AG04450 (cell line): ENCODE measurements around the gene FRMD8. TPM values are rescaled to one million over a fixed set of nuclear protein-coding genes. Genes with fewer than 3 reads are reported as not detected.
A peak's percentile ranks its signal among the peaks of the same experiment; 100 is the strongest.
"Not testable (repeated sequence)": the region's sequence is repeated elsewhere in the genome, so short reads cannot be mapped to it uniquely, and the experiment has no call there.

Experiments used
- CTCF ChIA-PET: fragments of 300-600, 350-600 bp; formaldehyde crosslinking; extraction: SDS; loops from one replicate; lab custom pipeline; 2022; ENCODE audit warnings: antibody characterized with exemption, inconsistent platforms; lab: Charles Lee
- POLR2A ChIA-PET: fragments of 350-600 bp; formaldehyde crosslinking; extraction: SDS; loops from one replicate; lab custom pipeline; 2021; ENCODE audit warnings: antibody characterized with exemption, inconsistent platforms; lab: Yijun Ruan, JAX
- DNase-seq: peaks from one replicate; pipeline ENCODE4 v3.0.0-alpha.2; 2011; ENCODE audit warnings: low read depth, low spot score
- H3K27ac ChIP-seq: one replicate; pipeline ENCODE4 v1.5.1; 2012; ENCODE audit warnings: low read depth, low read length, control low read depth
- H3K27me3 ChIP-seq: one replicate; pipeline ENCODE4 v1.6.0; 2012; ENCODE audit warnings: low read length; ENCODE audit not compliant: control insufficient read depth, insufficient read depth
- H3K4me3 ChIP-seq: 2 replicates; pipeline ENCODE4 v1.5.1; 2011; ENCODE audit warnings: mild to moderate bottlenecking, low read depth, low read length, control low read depth
- H3K9me3 ChIP-seq: 2 replicates; pipeline ENCODE4 v1.5.1; 2012; ENCODE audit warnings: low read length; ENCODE audit not compliant: control insufficient read depth, insufficient read depth
- polyA plus RNA-seq: library from polyadenylated mRNA; depleted of rRNA; stranded (reverse); fragments of >200 nt; gene quantifications from 2 replicates; pipeline ENCODE4 v1.2.3, GENCODE V29; 2011
- TF ChIP-seq, protein P1 (sequence below): IDR thresholded peaks from 2 replicates; pipeline ENCODE4 v1.5.1; 2011; ENCODE audit warnings: low read depth, low read length, control low read depth, inconsistent platforms

FRMD8 gene
- polyA plus RNA-seq, 1 experiment, result 10.7 TPM

- DNase-seq, result no peak
- ChIA-PET POLR2A (interaction anchor here (1.0 to 11.0 kb wide), 8 partner anchors 9 to 58 kb away, joined by 3 to 322 read pairs (median 10); partner anchors contain the start of genes MALAT1 and NEAT1), CTCF (no interaction called here)
- Histone ChIP-seq H3K27ac (peak overlapping the region; percentile 57), H3K4me3 (no peak overlapping the region), H3K9me3 (peaks cover 4% of the 10 kb centered on the region; the same call in 1 of the 2 replicates), H3K27me3 (no peaks in the 10 kb centered on the region)
- TF ChIP-seq, protein P1, sequence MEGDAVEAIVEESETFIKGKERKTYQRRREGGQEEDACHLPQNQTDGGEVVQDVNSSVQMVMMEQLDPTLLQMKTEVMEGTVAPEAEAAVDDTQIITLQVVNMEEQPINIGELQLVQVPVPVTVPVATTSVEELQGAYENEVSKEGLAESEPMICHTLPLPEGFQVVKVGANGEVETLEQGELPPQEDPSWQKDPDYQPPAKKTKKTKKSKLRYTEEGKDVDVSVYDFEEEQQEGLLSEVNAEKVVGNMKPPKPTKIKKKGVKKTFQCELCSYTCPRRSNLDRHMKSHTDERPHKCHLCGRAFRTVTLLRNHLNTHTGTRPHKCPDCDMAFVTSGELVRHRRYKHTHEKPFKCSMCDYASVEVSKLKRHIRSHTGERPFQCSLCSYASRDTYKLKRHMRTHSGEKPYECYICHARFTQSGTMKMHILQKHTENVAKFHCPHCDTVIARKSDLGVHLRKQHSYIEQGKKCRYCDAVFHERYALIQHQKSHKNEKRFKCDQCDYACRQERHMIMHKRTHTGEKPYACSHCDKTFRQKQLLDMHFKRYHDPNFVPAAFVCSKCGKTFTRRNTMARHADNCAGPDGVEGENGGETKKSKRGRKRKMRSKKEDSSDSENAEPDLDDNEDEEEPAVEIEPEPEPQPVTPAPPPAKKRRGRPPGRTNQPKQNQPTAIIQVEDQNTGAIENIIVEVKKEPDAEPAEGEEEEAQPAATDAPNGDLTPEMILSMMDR, result no peak
Measured at GRCh38 chr11:65445604-65446445, 59.4 kb downstream of the FRMD8 start.

- ChIA-PET CTCF (interaction anchor here (0.8 to 1.4 kb wide), 2 partner anchors 9 to 64 kb away, joined by 3 to 5 read pairs; no protein-coding TSS in a partner anchor), POLR2A (interaction anchor here (0.6 to 11.0 kb wide), 11 partner anchors 10 to 57 kb away, joined by 3 to 322 read pairs (median 5); partner anchors contain the start of genes MALAT1 and NEAT1)
- TF ChIP-seq, protein P1, result no peak
- H3K9me3 ChIP-seq, result peaks cover 4% of the 10 kb centered on the region; the same call in 1 of the 2 replicates
- H3K27ac ChIP-seq, result peak overlapping the region; percentile 57
- H3K27me3 ChIP-seq, result no peaks in the 10 kb centered on the region
- DNase-seq, result no peak
- no peak overlapping the region for H3K4me3 ChIP-seq
Measured at GRCh38 chr11:65446446-65447277, 60.2 kb downstream of the FRMD8 start.

GRCh38 chr11:65448074-65448417, 61.6 kb downstream of the FRMD8 start:
- DNase-seq, result no peak
- ChIA-PET POLR2A (interaction anchor here (0.7 to 11.0 kb wide), 7 partner anchors 11 to 116 kb away, joined by 3 to 322 read pairs (median 5); partner anchors contain the start of gene MALAT1), CTCF (no interaction called here)
- H3K4me3 ChIP-seq, result no peak overlapping the region
- TF ChIP-seq, protein P1, result no peak
- H3K27ac ChIP-seq, result peak overlapping the region; percentile 61
- no peaks in the 10 kb centered on the region for H3K27me3 ChIP-seq
- H3K9me3 ChIP-seq, result peaks cover 4% of the 10 kb centered on the region; the same call in 1 of the 2 replicates

DNA sequence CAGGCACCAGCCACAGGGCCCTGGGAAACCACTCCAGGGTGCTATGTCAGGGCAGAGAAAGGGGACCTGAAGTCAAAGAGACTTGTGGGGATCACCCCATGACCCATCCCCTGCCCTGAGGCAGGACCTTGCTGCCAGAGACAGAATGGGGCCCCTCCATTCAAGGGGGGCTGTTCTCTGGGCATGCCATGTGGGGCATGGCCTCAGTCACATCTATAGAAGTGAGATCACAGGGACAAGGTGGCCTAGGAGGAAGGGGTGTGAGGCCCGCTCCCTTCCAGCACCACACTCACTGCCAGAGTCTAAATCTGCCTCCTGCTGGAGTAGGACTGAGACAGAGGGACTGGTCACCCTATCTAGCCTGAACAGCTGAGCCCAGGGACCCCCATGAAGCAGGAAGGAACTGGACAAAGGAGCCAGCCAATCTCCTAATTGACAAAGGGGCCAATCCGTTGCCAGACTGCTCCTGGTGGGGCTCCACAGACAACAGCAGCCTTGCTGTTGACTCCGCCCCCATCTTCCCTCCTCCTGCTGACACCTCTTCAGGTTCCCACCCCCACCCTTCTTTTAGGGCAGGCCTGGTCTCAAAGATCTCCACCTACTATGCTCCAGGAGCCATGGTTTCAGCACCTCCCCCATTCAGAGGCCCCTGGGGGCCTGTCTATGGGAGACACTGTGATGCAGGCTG, 62.1 kb downstream of the FRMD8 start:
- CTCF ChIA-PET, result no interaction called here
- no peak for DNase-seq

GRCh38 chr11:65451301-65451700, 64.9 kb downstream of the FRMD8 start:
- H3K27ac ChIP-seq, H3K27me3 ChIP-seq, H3K9me3 ChIP-seq, DNase-seq, H3K4me3 ChIP-seq, CTCF ChIA-PET: not testable (repeated sequence)
- POLR2A ChIA-PET, result interaction anchor here (0.6 kb wide), 1 partner anchor 57 kb away, joined by 3 read pairs; no protein-coding TSS in a partner anchor

More for the DNA sequence above, 62.1 kb downstream of the FRMD8 start:
- Histone ChIP-seq H3K4me3 (no peak overlapping the region), H3K27ac (peak overlapping the region; percentile 61), H3K9me3 (peaks cover 4% of the 10 kb centered on the region; the same call in 1 of the 2 replicates), H3K27me3 (no peaks in the 10 kb centered on the region)
- POLR2A ChIA-PET, result interaction anchor here (0.7 to 11.0 kb wide), 8 partner anchors 12 to 55 kb away, joined by 3 to 322 read pairs (median 4); partner anchors contain the start of gene MALAT1
- TF ChIP-seq, protein P1, result no peak

DNA sequence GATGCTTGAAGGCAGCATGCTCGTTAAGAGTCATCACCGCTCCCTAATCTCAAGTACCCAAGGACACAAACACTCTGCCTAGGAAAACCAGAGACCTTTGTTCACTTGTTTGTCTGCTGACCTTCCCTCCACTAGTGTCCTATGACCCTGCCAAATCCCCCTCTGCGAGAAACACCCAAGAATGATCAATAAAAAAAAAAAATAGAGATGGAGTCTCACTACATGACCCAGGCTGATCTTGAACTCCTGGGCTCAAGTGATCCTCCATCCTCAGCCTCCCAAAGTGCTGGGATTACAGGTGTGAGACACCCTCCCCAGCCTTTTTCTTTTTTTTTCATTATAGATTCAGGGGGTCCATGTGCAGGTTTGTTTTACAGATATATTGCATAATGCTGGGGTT, 65.8 kb downstream of the FRMD8 start:
- H3K9me3 ChIP-seq, DNase-seq, H3K27ac ChIP-seq, H3K27me3 ChIP-seq, CTCF ChIA-PET, H3K4me3 ChIP-seq: not testable (repeated sequence)
- POLR2A ChIA-PET, result interaction anchor here (1.2 to 2.7 kb wide), 4 partner anchors 27 to 58 kb away, joined by 6 to 12 read pairs (median 10); partner anchors contain the start of gene MALAT1
